Brain microvascular endothelial cell (primary cell): ENCODE data around the gene NANOS1.
"Not testable (repeated sequence)": the region's sequence is repeated elsewhere in the genome, so short reads cannot be mapped to it uniquely, and the experiment has no call there.

Experiments used
- DNase-seq: peaks from one replicate; pipeline ENCODE4 v3.0.0-alpha.2; 2020
- H3K27ac ChIP-seq: fragments of 250-450 bp; sonication (Bioruptor Pico); 2 replicates; pipeline ENCODE4 v1.5.1; 2020; ENCODE audit warnings: mild to moderate bottlenecking, moderate library complexity
- H3K27me3 ChIP-seq: fragments of 250-450 bp; sonication (Bioruptor Pico); replicated peaks from 2 replicates; pipeline ENCODE4 v1.5.1; 2020; ENCODE audit warnings: mild to moderate bottlenecking
- H3K36me3 ChIP-seq: fragments of 250-450 bp; sonication (Bioruptor Pico); replicated peaks from 2 replicates; pipeline ENCODE4 v1.5.1; 2020; ENCODE audit warnings: mild to moderate bottlenecking
- H3K4me3 ChIP-seq: 2 replicates; pipeline ENCODE4 v1.5.1; 2011; ENCODE audit warnings: low read depth, mild to moderate bottlenecking, control low read depth, low read length, moderate library complexity
- in situ Hi-C: cut with HindIII; loops from 2 replicates; pipeline ENCODE4 v1.10.0; 2017; ENCODE audit warnings: low sequenced_read_pairs, low pct_ligation_motif_present
- TF ChIP-seq, protein P1 (sequence below): IDR thresholded peaks from 2 replicates; pipeline ENCODE4 v1.5.1; 2011; ENCODE audit warnings: low read depth, mild to moderate bottlenecking, moderate library complexity, low read length, control low read depth, inconsistent platforms; ENCODE audit errors: missing control alignments

NANOS1 gene

DNA sequence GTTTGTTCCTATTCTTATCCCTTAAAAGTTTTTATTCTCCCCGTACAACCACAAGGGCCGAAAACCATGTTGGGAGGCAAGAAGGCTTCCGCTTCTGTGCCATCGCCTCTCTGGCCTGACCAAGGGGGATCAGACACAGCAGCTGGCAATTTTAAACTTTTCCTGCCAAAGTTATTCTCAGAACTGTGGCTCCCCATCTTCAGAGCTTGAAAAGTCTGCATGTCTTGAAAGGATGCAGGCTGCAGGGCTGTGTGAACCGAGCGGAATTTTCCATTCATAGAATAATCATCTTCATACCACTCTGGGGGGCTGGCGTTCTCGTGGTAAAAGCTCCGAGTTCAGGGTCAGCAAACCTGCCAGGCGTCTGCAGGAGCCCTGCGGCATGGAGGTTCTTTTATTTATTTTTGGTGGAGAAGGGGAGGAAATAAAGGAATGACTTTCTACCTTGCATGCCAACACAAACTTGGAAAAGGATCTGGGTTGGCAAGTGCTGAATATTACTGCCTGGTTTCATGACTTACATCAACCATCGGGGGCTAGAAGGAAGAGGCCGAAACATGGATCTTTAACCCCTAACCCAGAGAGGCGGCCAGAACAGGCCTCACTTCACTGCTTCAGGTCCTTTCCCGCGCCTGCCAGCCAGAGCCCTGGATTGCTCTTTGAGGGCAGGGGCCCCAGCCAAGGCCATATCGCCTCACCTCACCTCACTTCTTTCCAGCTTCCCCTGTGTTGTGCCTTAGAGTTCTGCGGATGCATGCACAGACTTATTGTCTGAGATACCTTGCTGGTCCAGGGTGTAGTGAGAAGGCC, 3.0 kb upstream of the NANOS1 start:
- DNase-seq: no peak
- in situ Hi-C loops: no loop called here
- H3K27me3 ChIP-seq: no peaks in the 10 kb centered on the region
- TF ChIP-seq, protein P1, sequence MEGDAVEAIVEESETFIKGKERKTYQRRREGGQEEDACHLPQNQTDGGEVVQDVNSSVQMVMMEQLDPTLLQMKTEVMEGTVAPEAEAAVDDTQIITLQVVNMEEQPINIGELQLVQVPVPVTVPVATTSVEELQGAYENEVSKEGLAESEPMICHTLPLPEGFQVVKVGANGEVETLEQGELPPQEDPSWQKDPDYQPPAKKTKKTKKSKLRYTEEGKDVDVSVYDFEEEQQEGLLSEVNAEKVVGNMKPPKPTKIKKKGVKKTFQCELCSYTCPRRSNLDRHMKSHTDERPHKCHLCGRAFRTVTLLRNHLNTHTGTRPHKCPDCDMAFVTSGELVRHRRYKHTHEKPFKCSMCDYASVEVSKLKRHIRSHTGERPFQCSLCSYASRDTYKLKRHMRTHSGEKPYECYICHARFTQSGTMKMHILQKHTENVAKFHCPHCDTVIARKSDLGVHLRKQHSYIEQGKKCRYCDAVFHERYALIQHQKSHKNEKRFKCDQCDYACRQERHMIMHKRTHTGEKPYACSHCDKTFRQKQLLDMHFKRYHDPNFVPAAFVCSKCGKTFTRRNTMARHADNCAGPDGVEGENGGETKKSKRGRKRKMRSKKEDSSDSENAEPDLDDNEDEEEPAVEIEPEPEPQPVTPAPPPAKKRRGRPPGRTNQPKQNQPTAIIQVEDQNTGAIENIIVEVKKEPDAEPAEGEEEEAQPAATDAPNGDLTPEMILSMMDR: no peak
- H3K27ac ChIP-seq: no peak overlapping the region
- no peaks in the 10 kb centered on the region for H3K36me3 ChIP-seq
- no peak overlapping the region for H3K4me3 ChIP-seq

DNA sequence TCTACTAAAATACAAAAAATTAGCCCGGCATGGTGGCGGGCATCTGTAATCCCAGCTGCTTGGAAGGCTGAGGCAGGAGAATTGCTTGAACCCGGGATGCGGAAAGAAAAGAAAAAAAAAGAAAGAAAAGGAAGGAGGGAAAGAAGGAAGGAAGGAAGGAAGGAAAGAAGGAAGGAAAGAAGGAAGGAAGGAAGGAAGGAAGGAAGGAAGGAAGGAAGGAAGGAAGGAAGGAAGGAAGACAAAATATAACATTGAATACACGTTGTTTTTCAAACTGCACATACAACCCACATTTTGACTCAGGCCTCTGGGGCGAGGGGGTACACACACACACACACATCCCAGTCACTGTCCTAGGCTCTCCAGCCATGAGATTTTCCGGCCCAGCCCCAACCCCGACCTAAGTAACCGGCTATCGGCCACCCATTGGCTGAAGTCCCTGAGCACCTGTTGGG, 1.0 kb upstream of the NANOS1 start:
- DNase-seq, H3K27me3 ChIP-seq, in situ Hi-C loops, H3K27ac ChIP-seq, H3K4me3 ChIP-seq: not testable (repeated sequence)
- H3K36me3 ChIP-seq: peaks cover 14% of the 10 kb centered on the region

DNA sequence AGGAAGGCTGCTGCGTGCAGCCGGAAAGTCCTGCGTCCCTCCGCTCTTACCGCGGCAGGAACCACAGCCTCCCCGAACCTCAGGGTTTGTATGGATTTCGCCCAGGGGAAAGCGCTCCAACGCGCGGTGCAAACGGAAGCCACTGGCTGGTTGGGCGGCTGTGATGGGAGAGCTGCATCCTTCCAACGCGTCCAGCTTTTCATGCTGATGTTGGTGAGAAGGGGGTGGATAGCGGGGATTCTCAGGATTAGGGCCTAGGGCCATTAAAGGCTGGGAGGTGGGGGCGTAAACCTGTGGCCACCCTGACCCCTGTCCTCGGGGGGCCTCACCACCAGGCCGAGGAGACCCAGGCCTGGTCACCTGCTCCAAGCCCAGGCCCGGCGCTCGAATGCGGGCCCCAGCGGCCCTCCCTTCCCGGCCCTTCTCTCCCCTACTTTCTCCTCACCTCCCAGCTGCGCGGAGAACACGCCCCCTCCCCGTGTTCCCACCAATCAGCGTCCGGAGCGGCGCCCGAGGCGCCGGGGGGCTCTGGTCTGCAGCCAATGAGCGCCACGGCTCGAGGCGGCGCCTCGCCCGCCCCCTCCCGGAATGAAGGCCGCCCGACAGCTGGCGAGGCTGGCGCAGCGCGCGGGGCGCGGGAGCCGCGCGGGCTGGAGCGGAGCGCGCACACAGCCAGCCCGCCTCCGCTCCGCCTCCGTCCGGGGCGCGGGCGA, 458 bp upstream of the NANOS1 start:
- H3K36me3 ChIP-seq: peaks cover 17% of the 10 kb centered on the region
- in situ Hi-C loops: no loop called here
- peak overlapping the region; percentile 40 for H3K4me3 ChIP-seq
- TF ChIP-seq, protein P1: peak; percentile 8
- no peaks in the 10 kb centered on the region for H3K27me3 ChIP-seq
- no peak overlapping the region for H3K27ac ChIP-seq
- peak; percentile 78 for DNase-seq

DNA sequence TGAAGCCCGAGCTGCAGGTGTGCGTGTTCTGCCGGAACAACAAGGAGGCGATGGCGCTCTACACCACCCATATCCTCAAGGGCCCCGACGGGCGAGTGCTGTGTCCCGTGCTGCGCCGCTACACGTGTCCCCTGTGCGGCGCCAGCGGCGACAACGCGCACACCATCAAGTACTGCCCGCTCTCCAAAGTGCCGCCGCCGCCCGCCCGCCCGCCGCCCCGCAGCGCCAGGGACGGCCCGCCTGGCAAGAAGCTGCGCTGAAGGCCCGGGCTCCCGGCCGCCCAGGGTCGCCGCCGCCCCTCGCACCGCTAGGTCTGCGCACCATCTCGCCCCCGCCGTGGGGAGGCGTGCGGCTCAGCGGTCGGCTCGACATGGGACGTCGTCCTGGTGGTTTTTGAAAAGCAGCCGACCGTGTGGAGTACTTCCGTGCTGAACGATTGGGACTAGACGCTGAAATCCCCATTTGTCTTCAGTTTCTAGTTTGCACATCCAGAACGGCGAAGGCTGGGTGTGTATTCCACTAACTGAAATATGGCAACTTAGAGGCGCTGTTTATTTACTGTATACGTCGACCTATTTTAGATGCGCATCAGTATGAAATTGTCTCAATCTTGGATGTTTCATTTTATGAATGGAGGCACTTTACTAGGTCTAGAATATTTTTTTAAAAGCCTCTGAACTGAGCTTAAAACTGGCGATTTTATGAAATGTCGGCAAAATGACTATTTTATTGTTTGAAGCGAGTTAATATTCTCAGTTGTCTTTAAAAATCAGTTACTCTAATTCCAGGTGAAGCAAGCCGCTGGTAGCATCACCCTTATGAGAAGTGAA, 1.1 kb downstream of the NANOS1 start:
- Histone ChIP-seq H3K36me3 (peaks cover 24% of the 10 kb centered on the region), H3K27me3 (no peaks in the 10 kb centered on the region), H3K4me3 (peak overlapping the region; percentile 42), H3K27ac (no peak overlapping the region)
- in situ Hi-C loops: no loop called here
- peak; percentile 25 for DNase-seq
- TF ChIP-seq, protein P1: no peak

DNA sequence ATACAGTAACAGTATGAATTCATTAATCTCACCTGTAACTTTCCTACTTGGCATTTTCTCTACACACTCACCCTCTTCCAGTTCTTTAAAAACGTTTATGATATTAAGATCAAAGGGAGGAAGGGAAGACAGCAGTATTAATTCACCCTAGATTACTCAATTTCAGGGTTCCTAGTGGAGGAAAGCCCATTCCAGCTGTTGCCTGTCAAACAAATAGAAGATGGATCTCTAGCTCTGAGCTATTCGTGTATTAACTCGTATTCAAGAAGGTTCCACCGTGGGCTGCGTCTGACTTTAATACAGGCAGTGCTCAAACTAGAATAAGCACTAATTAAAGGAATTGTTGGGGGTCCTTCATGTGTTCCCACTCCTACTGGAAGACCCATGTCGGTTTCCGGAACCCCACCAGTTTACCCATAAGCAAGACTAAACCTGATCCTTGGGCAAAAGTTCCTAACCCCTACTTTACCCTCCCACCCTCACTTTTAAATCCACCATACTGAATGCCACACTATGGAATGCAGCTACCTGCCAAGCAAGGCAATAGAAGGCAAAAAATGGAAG, 2.1 kb downstream of the NANOS1 start:
- H3K4me3 ChIP-seq: no peak overlapping the region
- H3K27ac ChIP-seq: no peak overlapping the region
- no peak for DNase-seq
- in situ Hi-C loops: no loop called here
- H3K27me3 ChIP-seq: no peaks in the 10 kb centered on the region
- H3K36me3 ChIP-seq: peaks cover 31% of the 10 kb centered on the region
- TF ChIP-seq, protein P1: no peak
